ENCODE measurements around the gene TIGD6.
A peak's percentile ranks its signal among the peaks of the same experiment; 100 is the strongest.
"Not testable (repeated sequence)": the region's sequence is repeated elsewhere in the genome, so short reads cannot be mapped to it uniquely, and the experiment has no call there.

The TIGD6 gene

DNA sequence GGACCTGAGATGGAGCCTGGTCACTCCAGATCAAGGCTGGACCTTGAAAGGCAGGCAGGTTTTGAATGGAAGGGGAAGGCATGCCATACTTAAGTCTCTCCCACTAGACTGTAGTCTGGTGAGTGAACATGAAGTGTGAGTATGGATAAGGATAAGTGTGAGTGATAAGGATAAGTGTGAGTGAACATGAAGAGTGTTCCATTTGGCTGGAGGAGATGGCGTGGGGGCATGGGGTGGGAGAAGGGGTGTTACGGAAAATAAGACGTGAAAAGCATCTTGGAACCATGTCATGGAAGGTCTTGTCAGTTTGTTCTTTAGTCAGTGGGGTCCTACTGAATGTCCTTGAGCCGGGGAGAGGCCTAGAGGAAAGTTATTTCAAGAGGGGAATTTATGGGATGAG lies 32.9 kb upstream of the TIGD6 start:
- Histone ChIP-seq H3K9ac (ENCODE audit: low read depth, low read length) (no peak overlapping the region), H3K4me3 (ENCODE audit: low read length) (no peak overlapping the region), H3K27ac (ENCODE audit: low read depth, low read length) (no peak overlapping the region), H3K27me3 (ENCODE audit: insufficient read depth, low read length) (no peaks in the 10 kb centered on the region), H3K36me3 (ENCODE audit: insufficient read depth, low read length) (peaks cover 97% of the 10 kb centered on the region), H3K9me3 (ENCODE audit: insufficient read depth, low read depth, low read length) (no peaks in the 10 kb centered on the region), H3K4me1 (ENCODE audit: insufficient read depth, low read length) (no peaks in the 10 kb centered on the region)
- WGBS: 93% methylated on average over 4 of the region's 4 CpGs

DNA sequence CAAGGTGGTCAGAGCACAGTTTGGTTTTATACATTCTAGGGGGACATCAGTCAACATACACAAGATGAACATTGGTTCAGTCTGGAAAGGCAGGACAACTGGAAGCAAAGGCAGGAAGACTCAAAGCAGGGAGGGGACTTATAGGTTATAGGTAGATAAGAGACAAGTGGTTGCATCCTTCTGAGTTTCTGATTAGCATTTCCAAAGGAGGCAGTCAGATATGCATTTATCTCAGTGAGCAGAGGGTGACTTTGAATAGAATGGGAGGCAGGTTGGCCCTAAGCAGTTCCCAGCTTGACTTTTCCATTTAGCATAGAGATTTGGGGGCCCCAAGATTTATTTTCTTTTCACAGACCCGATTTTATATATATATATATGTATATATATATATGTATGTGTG lies 27.6 kb upstream of the TIGD6 start:
- H3K9me3 ChIP-seq (ENCODE audit: insufficient read depth, low read depth, low read length); H3K27me3 ChIP-seq (ENCODE audit: insufficient read depth, low read length); H3K27ac ChIP-seq (ENCODE audit: low read depth, low read length); H3K9ac ChIP-seq (ENCODE audit: low read depth, low read length); H3K4me1 ChIP-seq (ENCODE audit: insufficient read depth, low read length); H3K4me3 ChIP-seq (ENCODE audit: low read length): not testable (repeated sequence)
- H3K36me3 ChIP-seq (ENCODE audit: insufficient read depth, low read length): peaks cover 92% of the 10 kb centered on the region
- WGBS: no CpG with 5 or more reads among the region's 1 CpG

DNA sequence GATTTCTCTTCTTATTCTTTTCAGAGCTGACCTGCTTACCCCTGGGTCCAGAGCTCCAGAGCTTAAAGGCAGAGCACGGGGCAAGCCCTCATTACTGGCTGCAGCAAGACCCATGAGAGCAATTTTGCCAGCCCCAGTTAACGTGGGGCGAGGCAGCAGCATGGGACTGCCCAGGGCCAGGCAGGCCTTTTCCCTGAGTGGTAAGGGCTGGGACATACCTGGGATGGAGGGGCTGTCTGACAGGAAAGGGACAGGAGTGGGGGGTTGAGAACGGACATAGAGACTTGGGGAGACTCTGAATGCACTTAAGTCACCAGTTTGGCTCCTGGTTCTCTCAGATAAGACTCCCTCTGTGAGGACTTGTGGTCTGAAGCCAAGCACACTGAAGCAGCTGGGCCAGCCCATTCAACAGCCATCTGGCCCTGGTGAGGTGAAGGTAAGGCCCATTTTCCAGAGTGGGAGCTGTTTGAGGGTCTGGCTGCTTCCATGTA lies 26.3 kb upstream of the TIGD6 start:
- WGBS: 94% methylated on average over 4 of the region's 4 CpGs
- peaks cover 92% of the 10 kb centered on the region for H3K36me3 ChIP-seq (ENCODE audit: insufficient read depth, low read length)

DNA sequence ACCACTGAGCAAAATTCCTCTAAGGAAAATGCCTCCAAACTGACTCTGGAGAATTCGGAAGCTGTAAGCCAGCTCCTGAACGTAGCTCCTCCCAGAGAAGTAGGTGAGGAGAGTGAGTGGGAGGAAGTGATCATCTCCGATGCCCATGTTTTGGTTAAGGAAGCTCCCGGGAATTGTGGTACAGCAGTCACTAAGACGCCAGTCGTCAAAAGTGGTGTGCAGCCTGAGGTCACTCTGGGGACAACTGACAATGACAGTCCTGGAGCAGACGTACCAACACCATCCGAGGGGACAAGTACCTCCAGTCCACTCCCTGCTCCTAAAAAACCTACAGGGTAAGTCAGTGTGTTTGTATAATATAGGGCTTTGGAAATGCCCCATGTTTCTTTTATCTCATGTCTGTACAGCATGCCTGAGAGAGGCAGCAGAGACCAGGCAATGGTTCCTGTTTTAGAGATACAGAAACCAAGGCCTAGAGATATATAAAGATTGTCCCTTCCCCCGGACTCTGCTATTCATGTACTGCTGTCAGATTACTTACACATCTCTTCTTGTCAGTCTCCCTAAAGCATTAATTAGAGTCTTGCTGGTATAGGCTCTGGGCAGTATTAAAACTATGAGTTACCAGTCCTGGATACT lies 24.0 kb upstream of the TIGD6 start:
- Histone ChIP-seq H3K4me3 (ENCODE audit: low read length) (no peak overlapping the region), H3K36me3 (ENCODE audit: insufficient read depth, low read length) (peaks cover 92% of the 10 kb centered on the region), H3K9me3 (ENCODE audit: insufficient read depth, low read depth, low read length) (no peaks in the 10 kb centered on the region), H3K4me1 (ENCODE audit: insufficient read depth, low read length) (peaks cover 23% of the 10 kb centered on the region), H3K9ac (ENCODE audit: low read depth, low read length) (no peak overlapping the region), H3K27me3 (ENCODE audit: insufficient read depth, low read length) (no peaks in the 10 kb centered on the region), H3K27ac (ENCODE audit: low read depth, low read length) (no peak overlapping the region)
- WGBS: 96% methylated on average over 9 of the region's 9 CpGs

More for the DNA sequence above, 26.3 kb upstream of the TIGD6 start:
- no peak overlapping the region for H3K9ac ChIP-seq (ENCODE audit: low read depth, low read length)
- no peaks in the 10 kb centered on the region for H3K9me3 ChIP-seq (ENCODE audit: insufficient read depth, low read depth, low read length)
- H3K27ac ChIP-seq (ENCODE audit: low read depth, low read length): no peak overlapping the region
- H3K27me3 ChIP-seq (ENCODE audit: insufficient read depth, low read length): no peaks in the 10 kb centered on the region
- H3K4me1 ChIP-seq (ENCODE audit: insufficient read depth, low read length): peaks cover 14% of the 10 kb centered on the region
- H3K4me3 ChIP-seq (ENCODE audit: low read length): no peak overlapping the region

DNA sequence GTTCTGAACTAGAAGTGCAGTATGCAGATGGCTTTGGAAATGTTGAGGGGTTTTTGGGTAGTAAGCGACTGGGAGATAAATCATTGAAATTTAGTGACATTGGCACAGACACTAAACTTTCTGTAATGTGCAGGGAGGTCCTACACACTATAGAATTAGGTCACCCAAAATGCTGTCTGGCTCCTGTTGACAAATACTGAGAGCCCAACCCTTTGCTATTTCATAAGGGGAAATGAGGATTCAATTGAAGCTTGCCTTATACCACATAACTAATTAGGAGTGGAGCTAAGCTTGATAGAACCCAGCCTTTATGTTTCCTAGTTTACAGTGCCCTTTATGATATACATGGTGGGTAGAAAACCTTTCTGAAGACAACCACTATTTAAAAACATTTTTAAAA lies 22.7 kb upstream of the TIGD6 start:
- Histone ChIP-seq H3K9ac (ENCODE audit: low read depth, low read length) (no peak overlapping the region), H3K27ac (ENCODE audit: low read depth, low read length) (no peak overlapping the region), H3K4me3 (ENCODE audit: low read length) (no peak overlapping the region), H3K4me1 (ENCODE audit: insufficient read depth, low read length) (peaks cover 23% of the 10 kb centered on the region), H3K27me3 (ENCODE audit: insufficient read depth, low read length) (no peaks in the 10 kb centered on the region), H3K36me3 (ENCODE audit: insufficient read depth, low read length) (peaks cover 96% of the 10 kb centered on the region), H3K9me3 (ENCODE audit: insufficient read depth, low read depth, low read length) (no peaks in the 10 kb centered on the region)
- WGBS: 95% methylated on average over 1 of the region's 1 CpG

DNA sequence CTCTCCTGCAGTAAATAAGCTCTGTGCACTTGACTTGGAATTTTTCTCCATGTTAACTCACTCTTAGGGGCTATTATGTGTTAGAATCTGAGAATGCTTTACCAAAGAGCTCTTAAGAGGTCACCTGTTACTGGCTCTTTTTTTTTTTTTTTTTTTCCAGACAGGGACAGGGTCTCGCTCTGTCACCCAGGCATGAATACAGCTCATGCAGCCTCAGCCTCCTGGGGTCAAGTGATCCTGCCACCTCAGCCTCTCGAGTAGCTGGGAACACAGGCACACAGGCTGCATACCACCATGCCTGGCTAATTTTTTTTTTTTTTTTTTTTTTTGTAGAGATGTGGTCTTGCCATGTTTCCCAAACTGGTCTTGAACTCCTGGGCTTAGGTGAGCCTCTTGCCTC lies 22.2 kb upstream of the TIGD6 start:
- Histone ChIP-seq H3K9me3 (ENCODE audit: insufficient read depth, low read depth, low read length) (no peaks in the 10 kb centered on the region), H3K9ac (ENCODE audit: low read depth, low read length) (peak overlapping the region; percentile 38; the same call in 1 of the 2 replicates), H3K36me3 (ENCODE audit: insufficient read depth, low read length) (peaks cover 96% of the 10 kb centered on the region), H3K4me3 (ENCODE audit: low read length) (no peak overlapping the region), H3K27ac (ENCODE audit: low read depth, low read length) (peak overlapping the region; percentile 85; the same call in 1 of the 2 replicates), H3K4me1 (ENCODE audit: insufficient read depth, low read length) (peaks cover 23% of the 10 kb centered on the region), H3K27me3 (ENCODE audit: insufficient read depth, low read length) (no peaks in the 10 kb centered on the region)
- WGBS: 73% methylated on average over 2 of the region's 2 CpGs

DNA sequence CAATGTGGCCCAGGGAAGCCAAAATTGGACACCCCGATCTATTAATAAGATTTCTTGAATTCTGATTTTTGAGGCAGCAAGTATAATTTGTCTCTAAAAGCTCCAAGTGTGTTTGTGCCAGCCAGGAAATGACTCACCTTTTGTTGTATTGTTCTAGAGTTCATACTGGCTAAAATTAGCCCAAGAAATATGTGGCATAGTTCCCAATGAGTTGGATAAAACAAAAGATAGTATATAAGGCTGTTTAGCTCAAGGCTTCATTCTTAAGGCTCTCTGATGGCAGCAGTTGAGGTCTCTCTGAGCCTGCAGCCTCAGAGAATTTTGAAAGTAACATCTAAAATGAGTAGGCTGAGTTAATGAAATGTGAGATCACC lies 21.7 kb upstream of the TIGD6 start:
- WGBS: 98% methylated on average over 1 of the region's 1 CpG
- H3K36me3 ChIP-seq (ENCODE audit: insufficient read depth, low read length): peaks cover 96% of the 10 kb centered on the region

DNA sequence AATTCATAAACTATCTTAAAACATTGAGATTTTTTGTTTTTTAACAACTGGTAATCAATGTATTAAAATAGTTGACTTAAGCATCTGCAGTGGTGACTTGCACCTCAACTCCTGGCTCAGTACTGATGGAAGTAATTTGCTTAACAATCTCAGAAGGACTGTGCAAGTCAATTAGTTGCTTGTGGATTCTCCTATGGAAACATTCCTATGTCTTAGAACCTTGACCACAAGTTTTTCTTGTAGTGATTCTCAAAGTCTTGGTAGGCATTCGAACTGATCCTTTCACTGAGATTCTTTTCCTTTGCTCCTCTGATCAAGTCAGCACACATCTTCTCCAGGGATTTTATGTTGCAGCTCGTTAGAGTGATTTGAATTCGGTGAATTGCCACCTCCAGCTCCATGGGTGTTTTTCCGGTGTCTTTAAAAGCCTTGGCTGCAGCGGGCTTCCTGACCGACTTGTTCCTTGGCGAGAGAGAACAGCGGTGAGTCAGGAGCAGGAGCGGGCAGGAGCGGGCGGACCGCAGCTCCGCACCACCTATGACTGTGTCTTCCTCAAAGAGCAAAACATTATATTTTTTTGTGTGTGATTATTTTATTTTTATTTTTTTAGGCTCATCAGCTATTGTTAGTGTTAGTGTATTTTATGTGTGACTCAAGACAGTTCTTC lies 21.2 kb upstream of the TIGD6 start:
- H3K36me3 ChIP-seq (ENCODE audit: insufficient read depth, low read length): peaks cover 96% of the 10 kb centered on the region
- H3K4me3 ChIP-seq (ENCODE audit: low read length): no peak overlapping the region
- peak overlapping the region; percentile 85 for H3K27ac ChIP-seq (ENCODE audit: low read depth, low read length)
- no peaks in the 10 kb centered on the region for H3K9me3 ChIP-seq (ENCODE audit: insufficient read depth, low read depth, low read length)
- H3K9ac ChIP-seq (ENCODE audit: low read depth, low read length): peak overlapping the region; percentile 39; the same call in 1 of the 2 replicates
- 46% methylated on average over 13 of the region's 13 CpGs for WGBS
- H3K4me1 ChIP-seq (ENCODE audit: insufficient read depth, low read length): peaks cover 23% of the 10 kb centered on the region
- no peaks in the 10 kb centered on the region for H3K27me3 ChIP-seq (ENCODE audit: insufficient read depth, low read length)

More for the DNA sequence above, 21.7 kb upstream of the TIGD6 start:
- peak overlapping the region; percentile 85 for H3K27ac ChIP-seq (ENCODE audit: low read depth, low read length)
- H3K9ac ChIP-seq (ENCODE audit: low read depth, low read length): peak overlapping the region; percentile 39; the same call in 1 of the 2 replicates
- H3K27me3 ChIP-seq (ENCODE audit: insufficient read depth, low read length): no peaks in the 10 kb centered on the region
- no peaks in the 10 kb centered on the region for H3K9me3 ChIP-seq (ENCODE audit: insufficient read depth, low read depth, low read length)
- peaks cover 23% of the 10 kb centered on the region for H3K4me1 ChIP-seq (ENCODE audit: insufficient read depth, low read length)
- H3K4me3 ChIP-seq (ENCODE audit: low read length): no peak overlapping the region

DNA sequence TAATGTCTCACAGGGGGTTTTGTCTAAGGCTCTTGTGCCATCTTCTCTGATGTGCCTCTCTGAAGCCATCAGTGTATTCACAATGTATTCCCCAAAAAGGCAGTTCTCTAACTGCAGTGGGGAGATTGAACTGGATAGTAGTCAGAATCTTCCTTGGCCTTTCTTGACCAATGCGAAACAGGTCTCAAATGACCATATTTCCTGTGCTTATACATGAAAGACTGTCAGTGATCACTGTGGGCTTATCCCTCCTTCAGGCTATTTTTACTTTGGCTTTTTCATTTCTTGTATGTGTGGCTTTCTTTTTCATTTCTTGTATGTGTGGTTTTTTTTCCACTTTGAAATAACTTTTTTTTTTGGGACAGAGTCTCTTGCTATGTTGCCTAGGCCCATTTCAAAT lies 19.8 kb upstream of the TIGD6 start:
- H3K36me3 ChIP-seq (ENCODE audit: insufficient read depth, low read length): peaks cover 99% of the 10 kb centered on the region
- 92% methylated on average over 1 of the region's 1 CpG for WGBS

DNA sequence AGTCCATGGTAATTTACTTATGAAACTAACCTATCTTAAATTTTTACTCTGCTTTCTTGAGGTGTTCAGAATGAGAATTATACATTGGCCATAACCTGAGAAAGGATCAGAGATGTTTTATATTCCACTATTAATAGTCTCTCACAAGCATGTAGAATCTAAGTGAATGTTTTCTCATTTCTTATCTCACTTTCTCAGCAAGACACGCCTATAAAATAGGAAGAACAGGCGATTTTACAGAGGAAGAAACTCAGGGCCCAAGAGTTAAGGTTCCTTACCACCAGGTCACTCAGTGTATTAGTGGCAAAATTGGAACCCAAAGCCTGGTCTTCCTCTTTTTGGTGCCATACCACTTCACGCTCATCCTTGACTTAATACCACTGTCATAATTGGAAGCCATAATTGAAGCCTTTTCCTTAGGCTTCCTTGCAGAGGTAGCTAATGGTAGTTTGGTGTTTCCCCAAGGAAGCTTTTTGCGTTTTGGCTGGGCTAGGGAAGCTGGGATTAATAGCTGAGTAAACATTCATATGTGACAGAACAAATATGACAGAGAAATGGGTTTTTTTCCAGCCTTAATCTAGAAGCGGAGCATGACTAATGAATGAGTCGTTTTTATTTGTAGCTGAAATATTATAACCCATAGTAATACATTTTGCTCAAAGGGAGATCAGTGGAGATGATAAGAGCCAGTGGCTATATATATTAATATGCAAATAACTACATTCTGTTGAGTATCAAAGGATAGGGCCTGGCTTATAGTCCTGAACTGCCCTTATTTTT lies 17.0 kb upstream of the TIGD6 start:
- Histone ChIP-seq H3K27ac (ENCODE audit: low read depth, low read length) (no peak overlapping the region), H3K9me3 (ENCODE audit: insufficient read depth, low read depth, low read length) (peaks cover 14% of the 10 kb centered on the region; the same call in 1 of the 2 replicates), H3K4me1 (ENCODE audit: insufficient read depth, low read length) (peaks cover 16% of the 10 kb centered on the region), H3K27me3 (ENCODE audit: insufficient read depth, low read length) (no peaks in the 10 kb centered on the region), H3K4me3 (ENCODE audit: low read length) (no peak overlapping the region), H3K9ac (ENCODE audit: low read depth, low read length) (no peak overlapping the region), H3K36me3 (ENCODE audit: insufficient read depth, low read length) (peaks cover 100% of the 10 kb centered on the region)
- WGBS: 87% methylated on average over 4 of the region's 6 CpGs

More for the DNA sequence above, 19.8 kb upstream of the TIGD6 start:
- Histone ChIP-seq H3K27me3 (ENCODE audit: insufficient read depth, low read length) (no peaks in the 10 kb centered on the region), H3K9ac (ENCODE audit: low read depth, low read length) (no peak overlapping the region), H3K4me1 (ENCODE audit: insufficient read depth, low read length) (peaks cover 23% of the 10 kb centered on the region), H3K9me3 (ENCODE audit: insufficient read depth, low read depth, low read length) (peaks cover 9% of the 10 kb centered on the region; the same call in 1 of the 2 replicates), H3K4me3 (ENCODE audit: low read length) (no peak overlapping the region), H3K27ac (ENCODE audit: low read depth, low read length) (no peak overlapping the region)

DNA sequence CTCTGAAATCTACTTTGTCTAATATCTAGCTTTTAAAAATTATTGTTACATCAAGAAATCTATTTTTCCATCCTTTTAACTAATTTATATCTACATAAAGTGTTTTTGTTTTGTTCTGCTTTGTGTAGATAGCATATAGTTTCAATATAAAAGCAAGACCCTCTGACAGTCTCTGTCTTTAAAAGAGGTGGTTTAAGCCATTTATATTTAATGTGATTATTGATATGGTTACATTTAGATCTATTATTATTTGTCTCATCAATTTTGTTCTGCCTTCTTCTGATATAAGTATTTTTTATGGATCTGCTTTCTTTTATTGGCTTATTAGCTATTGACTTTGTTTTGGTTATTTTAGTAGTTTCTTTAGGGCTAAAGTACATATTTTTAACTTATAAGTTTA lies 16.1 kb upstream of the TIGD6 start:
- H3K9ac ChIP-seq (ENCODE audit: low read depth, low read length): no peak overlapping the region
- no peaks in the 10 kb centered on the region for H3K27me3 ChIP-seq (ENCODE audit: insufficient read depth, low read length)
- H3K9me3 ChIP-seq (ENCODE audit: insufficient read depth, low read depth, low read length): peaks cover 14% of the 10 kb centered on the region; the same call in 1 of the 2 replicates
- H3K27ac ChIP-seq (ENCODE audit: low read depth, low read length): no peak overlapping the region
- H3K4me3 ChIP-seq (ENCODE audit: low read length): no peak overlapping the region
- peaks cover 7% of the 10 kb centered on the region; the same call in 1 of the 2 replicates for H3K4me1 ChIP-seq (ENCODE audit: insufficient read depth, low read length)
- H3K36me3 ChIP-seq (ENCODE audit: insufficient read depth, low read length): peaks cover 99% of the 10 kb centered on the region
